WTC11 (cell line): ENCODE results near the gene ING5. TPM values are rescaled to one million over a fixed set of nuclear protein-coding genes. Genes with fewer than 3 reads are reported as not detected.

Experiments used
- ATAC-seq: fragments of 200-7000 bp; cut with Tn5 transposase; 2 replicates; pipeline ENCODE4 v1.10.0; 2021; ENCODE audit warnings: mild to moderate bottlenecking, moderate library complexity
- CTCF ChIA-PET: fragments of 300-600 bp; sonication (Branson Sonifier 250); formaldehyde crosslinking; loops from one replicate; lab custom pipeline; 2021; ENCODE audit warnings: antibody characterized with exemption; lab: Charles Lee
- POLR2A ChIA-PET: fragments of 350-600 bp; sonication (Branson Sonifier 250); formaldehyde crosslinking; loops from one replicate; lab custom pipeline; 2021; ENCODE audit warnings: antibody characterized with exemption; lab: Charles Lee
- DNase-seq: peaks from one replicate; pipeline ENCODE4 v3.0.0; 2021; ENCODE audit warnings: low spot score
- H3K27ac Mint-ChIP-seq: 2 replicates; pipeline ENCODE4 v1.8.0; 2021; ENCODE audit warnings: mixed read lengths
- H3K27me3 Mint-ChIP-seq: 2 replicates; pipeline ENCODE4 v1.8.0; 2021; ENCODE audit warnings: low read depth, mild to moderate bottlenecking, moderate library complexity, mixed read lengths
- H3K36me3 Mint-ChIP-seq: 2 replicates; pipeline ENCODE4 v1.8.0; 2021; ENCODE audit warnings: mixed read lengths
- H3K4me1 Mint-ChIP-seq: 2 replicates; pipeline ENCODE4 v1.8.0; 2022; ENCODE audit warnings: mixed read lengths
- H3K4me3 Mint-ChIP-seq: 2 replicates; pipeline ENCODE4 v1.8.0; 2021; ENCODE audit warnings: mild to moderate bottlenecking, moderate library complexity, mixed read lengths
- H3K9me3 Mint-ChIP-seq: 2 replicates; pipeline ENCODE4 v1.8.0; 2021; ENCODE audit warnings: mixed read lengths
- ATF1 ChIP-seq: sonication (generic); formaldehyde crosslinking; IDR thresholded peaks from 2 replicates; pipeline ENCODE4 v1.8.1; 2023; ENCODE audit warnings: mild to moderate bottlenecking, moderate library complexity, missing genetic modification reagents
- ATF2 ChIP-seq: sonication (generic); formaldehyde crosslinking; IDR thresholded peaks from 2 replicates; pipeline ENCODE4 v1.8.1; 2022; ENCODE audit warnings: low read depth, missing genetic modification reagents, borderline replicate concordance
- CBFB ChIP-seq: sonication (generic); formaldehyde crosslinking; IDR thresholded peaks from 2 replicates; pipeline ENCODE4 v1.8.1; 2022; ENCODE audit warnings: mild to moderate bottlenecking, low read depth, missing genetic modification reagents
- E2F4 ChIP-seq: sonication (generic); formaldehyde crosslinking; IDR thresholded peaks from 2 replicates; pipeline ENCODE4 v1.8.1; 2022; ENCODE audit warnings: low read depth, mild to moderate bottlenecking, moderate library complexity, missing genetic modification reagents, borderline replicate concordance
- EMX1 ChIP-seq: fragments of 250-450 bp; sonication (Bioruptor Pico); IDR thresholded peaks from 2 replicates; pipeline ENCODE4 v1.8.0; 2021; ENCODE audit warnings: mild to moderate bottlenecking
- ETV6 ChIP-seq: sonication (generic); formaldehyde crosslinking; IDR thresholded peaks from 2 replicates; pipeline ENCODE4 v1.8.1; 2022; ENCODE audit warnings: mild to moderate bottlenecking, missing genetic modification reagents
- GTF2I ChIP-seq: fragments of 250-450 bp; sonication (Bioruptor Pico); conservative IDR thresholded peaks from 2 replicates; pipeline ENCODE4 v1.4.0; 2021; ENCODE audit warnings: mild to moderate bottlenecking
- IRF1 ChIP-seq: sonication (generic); formaldehyde crosslinking; IDR thresholded peaks from 2 replicates; pipeline ENCODE4 v1.8.0; 2023; ENCODE audit warnings: missing genetic modification reagents
- JAZF1 ChIP-seq: fragments of 250-450 bp; sonication (Bioruptor Pico); IDR thresholded peaks from 2 replicates; pipeline ENCODE4 v1.9.0; 2021; ENCODE audit warnings: moderate library complexity, mild to moderate bottlenecking, inconsistent platforms
- NFYB ChIP-seq: sonication (generic); formaldehyde crosslinking; conservative IDR thresholded peaks from 2 replicates; pipeline ENCODE4 v1.8.0; 2022; ENCODE audit warnings: low read depth, missing genetic modification reagents
- PRDM15 ChIP-seq: sonication (generic); formaldehyde crosslinking; IDR thresholded peaks from 2 replicates; pipeline ENCODE4 v1.8.0; 2022; ENCODE audit warnings: missing genetic modification reagents
- SMAD4 ChIP-seq: sonication (generic); formaldehyde crosslinking; IDR thresholded peaks from 2 replicates; pipeline ENCODE4 v1.8.0; 2022; ENCODE audit warnings: mild to moderate bottlenecking, missing genetic modification reagents
- SP1 ChIP-seq: sonication (generic); formaldehyde crosslinking; conservative IDR thresholded peaks from 2 replicates; pipeline ENCODE4 v1.8.1; 2022; ENCODE audit warnings: missing genetic modification reagents
- TCF7 ChIP-seq: sonication (generic); formaldehyde crosslinking; IDR thresholded peaks from 2 replicates; pipeline ENCODE4 v1.8.0; 2022; ENCODE audit warnings: mild to moderate bottlenecking, low read depth, missing genetic modification reagents, moderate library complexity
- TEAD4 ChIP-seq: sonication (generic); formaldehyde crosslinking; IDR thresholded peaks from 2 replicates; pipeline ENCODE4 v1.8.0; 2022; ENCODE audit warnings: mild to moderate bottlenecking, missing genetic modification reagents
- TP53 ChIP-seq: sonication (generic); formaldehyde crosslinking; IDR thresholded peaks from 2 replicates; pipeline ENCODE4 v1.8.1; 2023; ENCODE audit warnings: mild to moderate bottlenecking, missing genetic modification reagents
- ZNF232 ChIP-seq: sonication (generic); formaldehyde crosslinking; IDR thresholded peaks from 2 replicates; pipeline ENCODE4 v1.8.0; 2022; ENCODE audit warnings: mild to moderate bottlenecking, missing genetic modification reagents
- total RNA-seq: library from RNA; stranded (reverse); gene quantifications from 3 replicates; pipeline ENCODE4 v1.2.3, GENCODE V29; 2021

The ING5 gene
- total RNA-seq, 1 experiment from 2014 or later = 43.1 TPM

GRCh38 chr2:241671457-241672240 is 30.2 kb upstream of the ING5 start:
- ChIA-PET POLR2A (no interaction called here), CTCF (no interaction called here)
- TF ChIP-seq E2F4 (CRISPR knock-in tag) (no peak), ATF2 (CRISPR knock-in tag) (no peak), ZNF232 (CRISPR knock-in tag) (no peak), GTF2I (CRISPR knock-in tag) (no peak), SP1 (no peak), ATF1 (CRISPR knock-in tag) (no peak), CBFB (CRISPR knock-in tag) (no peak), PRDM15 (CRISPR knock-in tag) (no peak), TP53 (CRISPR knock-in tag) (no peak)
- peaks cover 2% of the 10 kb centered on the region; the same call in 1 of the 2 replicates for H3K4me1 Mint-ChIP-seq
- H3K36me3 Mint-ChIP-seq = peaks cover 33% of the 10 kb centered on the region
- ATAC-seq (no peak), DNase-seq (no peak)
- H3K27ac Mint-ChIP-seq = 0 out of 2 replicates have a peak overlapping the region, but pooled peaks have one; percentile 53
- H3K27me3 Mint-ChIP-seq = no peaks in the 10 kb centered on the region
- H3K9me3 Mint-ChIP-seq = no peaks in the 10 kb centered on the region
- no peak overlapping the region for H3K4me3 Mint-ChIP-seq

- H3K27ac Mint-ChIP-seq = no peak overlapping the region
- peaks cover 2% of the 10 kb centered on the region; the same call in 1 of the 2 replicates for H3K4me1 Mint-ChIP-seq
- H3K36me3 Mint-ChIP-seq = peaks cover 36% of the 10 kb centered on the region
- no peaks in the 10 kb centered on the region for H3K9me3 Mint-ChIP-seq
- H3K27me3 Mint-ChIP-seq = no peaks in the 10 kb centered on the region
- no peak overlapping the region for H3K4me3 Mint-ChIP-seq
- no peak for DNase-seq
- TF ChIP-seq TEAD4 (CRISPR knock-in tag) (no peak), SMAD4 (no peak), NFYB (CRISPR knock-in tag) (no peak)
- POLR2A ChIA-PET = interaction anchor here (0.6 kb wide), 1 partner anchor 549 kb away, joined by 4 read pairs; no protein-coding TSS in a partner anchor
- CTCF ChIA-PET = no interaction called here
- no peak for ATAC-seq
Measured at GRCh38 chr2:241672243-241673188, 29.3 kb upstream of the ING5 start.

- no peak for ATAC-seq
- H3K4me3 Mint-ChIP-seq = no peak overlapping the region
- DNase-seq = no peak
- TF ChIP-seq TCF7 (CRISPR knock-in tag) = no peak
- no peak for TF ChIP-seq ETV6 (CRISPR knock-in tag)
- TF ChIP-seq EMX1 (CRISPR knock-in tag) = no peak
- no peak for TF ChIP-seq JAZF1 (CRISPR knock-in tag)
- TF ChIP-seq IRF1 (CRISPR knock-in tag) = no peak
- CTCF ChIA-PET = no interaction called here
- no peaks in the 10 kb centered on the region for H3K9me3 Mint-ChIP-seq
- H3K27ac Mint-ChIP-seq = peak overlapping the region; percentile 70; the same call in 1 of the 2 replicates
- peaks cover 39% of the 10 kb centered on the region for H3K36me3 Mint-ChIP-seq
- POLR2A ChIA-PET = interaction anchor here (0.6 kb wide), 1 partner anchor 550 kb away, joined by 4 read pairs; no protein-coding TSS in a partner anchor
- H3K4me1 Mint-ChIP-seq = peaks cover 2% of the 10 kb centered on the region; the same call in 1 of the 2 replicates
- no peaks in the 10 kb centered on the region for H3K27me3 Mint-ChIP-seq
Measured at GRCh38 chr2:241673189-241673663, 28.6 kb upstream of the ING5 start.
